ENCODE measurements around the gene ABI1. TPM values are rescaled to one million over a fixed set of nuclear protein-coding genes. Genes with fewer than 3 reads are reported as not detected.

Gene ABI1
- total RNA-seq, 6 experiments from 2014 or later = 13.4 to 25.3 (median 17.4) TPM

DNA sequence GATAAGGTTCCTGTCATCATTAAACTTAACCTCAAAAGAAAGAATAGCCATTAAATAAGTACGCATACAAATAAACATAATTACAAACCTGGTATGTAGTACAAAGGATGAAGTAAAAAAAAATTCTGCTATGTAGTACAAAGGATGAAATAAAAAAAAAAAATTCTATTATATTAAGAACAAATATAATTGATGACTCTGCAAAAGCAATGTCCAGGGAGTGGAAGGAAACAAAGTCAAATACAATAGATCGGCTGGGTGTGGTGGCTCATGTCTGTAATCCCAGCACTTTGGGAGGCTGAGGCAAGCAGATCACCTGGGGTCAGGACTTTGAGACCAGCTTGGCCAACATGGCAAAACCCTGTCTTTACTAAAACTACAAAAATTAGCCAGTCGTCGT, 56.9 kb downstream of the ABI1 start:
- TF ChIP-seq POLR2A (IDR thresholded peaks at IDR 0.05) = no peak
- TF ChIP-seq, protein P1, sequence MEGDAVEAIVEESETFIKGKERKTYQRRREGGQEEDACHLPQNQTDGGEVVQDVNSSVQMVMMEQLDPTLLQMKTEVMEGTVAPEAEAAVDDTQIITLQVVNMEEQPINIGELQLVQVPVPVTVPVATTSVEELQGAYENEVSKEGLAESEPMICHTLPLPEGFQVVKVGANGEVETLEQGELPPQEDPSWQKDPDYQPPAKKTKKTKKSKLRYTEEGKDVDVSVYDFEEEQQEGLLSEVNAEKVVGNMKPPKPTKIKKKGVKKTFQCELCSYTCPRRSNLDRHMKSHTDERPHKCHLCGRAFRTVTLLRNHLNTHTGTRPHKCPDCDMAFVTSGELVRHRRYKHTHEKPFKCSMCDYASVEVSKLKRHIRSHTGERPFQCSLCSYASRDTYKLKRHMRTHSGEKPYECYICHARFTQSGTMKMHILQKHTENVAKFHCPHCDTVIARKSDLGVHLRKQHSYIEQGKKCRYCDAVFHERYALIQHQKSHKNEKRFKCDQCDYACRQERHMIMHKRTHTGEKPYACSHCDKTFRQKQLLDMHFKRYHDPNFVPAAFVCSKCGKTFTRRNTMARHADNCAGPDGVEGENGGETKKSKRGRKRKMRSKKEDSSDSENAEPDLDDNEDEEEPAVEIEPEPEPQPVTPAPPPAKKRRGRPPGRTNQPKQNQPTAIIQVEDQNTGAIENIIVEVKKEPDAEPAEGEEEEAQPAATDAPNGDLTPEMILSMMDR (IDR thresholded peaks at IDR 0.05) = no peak
- Histone ChIP-seq H3K4me3 (no peak overlapping the region), H3K36me3 (no peaks in the 10 kb centered on the region), H3K27ac (no peak overlapping the region), H3K27me3 (no peaks in the 10 kb centered on the region), H3K9me3 (no peaks in the 10 kb centered on the region), H3K4me1 (peaks cover 0 to 25% (median 0%) of the 10 kb centered on the region in 4 donors)
- no peak for ATAC-seq
- intact Hi-C loops (cut with DNase I) = no loop called here
- no peak for DNase-seq
- 88% methylated on average over 3 of the region's 4 CpGs for WGBS (ENCODE audit: insufficient coverage, low coverage, low lambda C conversion rate, missing lambda C conversion rate)

DNA sequence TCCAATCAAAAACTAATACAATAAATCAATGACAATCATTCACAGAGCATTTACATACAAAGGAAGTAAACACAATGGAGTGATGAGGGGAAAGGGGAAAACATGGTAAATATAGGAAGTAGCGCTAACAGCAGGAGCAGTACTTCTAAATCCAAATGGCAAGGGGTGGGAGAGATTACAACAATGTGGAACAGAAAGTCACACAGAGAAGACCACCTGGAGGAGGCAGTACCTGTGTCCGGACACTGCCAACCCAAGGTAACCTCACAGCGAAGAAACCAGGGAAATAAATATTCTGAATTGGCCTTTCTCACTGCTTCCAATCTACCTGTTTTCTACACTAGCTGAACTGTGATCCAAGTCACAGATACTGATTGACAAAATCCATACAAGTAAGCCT, 58.2 kb downstream of the ABI1 start:
- no peak overlapping the region for H3K4me3 ChIP-seq
- intact Hi-C loops (cut with DNase I) = no loop called here
- ATAC-seq (no peak), DNase-seq (no peak)
- TF ChIP-seq POLR2A (IDR thresholded peaks at IDR 0.05) = no peak
- TF ChIP-seq, protein P1 (IDR thresholded peaks at IDR 0.05) = no peak
- no peaks in the 10 kb centered on the region for H3K36me3 ChIP-seq
- 100% methylated on average over 1 of the region's 3 CpGs for WGBS (ENCODE audit: insufficient coverage, low coverage, low lambda C conversion rate, missing lambda C conversion rate)
- no peaks in the 10 kb centered on the region for H3K9me3 ChIP-seq
- no peak overlapping the region for H3K27ac ChIP-seq
- no peaks in the 10 kb centered on the region for H3K27me3 ChIP-seq
- peaks cover 0 to 21% (median 0%) of the 10 kb centered on the region in 4 donors for H3K4me1 ChIP-seq

DNA sequence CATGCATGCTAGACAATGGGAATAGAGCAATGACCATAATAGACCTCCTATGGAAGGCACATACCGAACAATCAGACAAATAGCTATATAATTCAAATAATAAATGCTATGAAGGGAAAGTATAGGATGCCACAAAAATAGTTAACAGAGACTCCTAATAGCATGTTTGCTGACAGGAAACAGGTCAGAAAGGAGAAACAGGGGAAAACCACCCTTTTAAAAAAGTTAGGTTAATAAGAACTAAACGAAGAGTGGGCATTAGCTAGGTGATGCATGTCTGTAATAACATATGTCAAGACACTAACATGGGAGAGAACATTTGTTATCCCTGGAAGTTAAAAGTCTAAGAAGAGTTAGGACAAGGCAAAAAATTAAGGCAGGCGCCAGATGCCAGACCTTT, 58.9 kb downstream of the ABI1 start:
- Histone ChIP-seq H3K27me3 (no peaks in the 10 kb centered on the region), H3K27ac (no peak overlapping the region), H3K4me1 (peaks cover 0 to 21% (median 0%) of the 10 kb centered on the region in 4 donors), H3K36me3 (no peaks in the 10 kb centered on the region), H3K9me3 (no peaks in the 10 kb centered on the region), H3K4me3 (no peak overlapping the region)
- DNase-seq (no peak), ATAC-seq (no peak)
- 73% methylated on average over 3 of the region's 3 CpGs for WGBS (ENCODE audit: insufficient coverage, low coverage, low lambda C conversion rate, missing lambda C conversion rate)
- intact Hi-C loops (cut with DNase I) = no loop called here
- TF ChIP-seq, protein P1 (IDR thresholded peaks at IDR 0.05) = no peak
- no peak for TF ChIP-seq POLR2A (IDR thresholded peaks at IDR 0.05)

DNA sequence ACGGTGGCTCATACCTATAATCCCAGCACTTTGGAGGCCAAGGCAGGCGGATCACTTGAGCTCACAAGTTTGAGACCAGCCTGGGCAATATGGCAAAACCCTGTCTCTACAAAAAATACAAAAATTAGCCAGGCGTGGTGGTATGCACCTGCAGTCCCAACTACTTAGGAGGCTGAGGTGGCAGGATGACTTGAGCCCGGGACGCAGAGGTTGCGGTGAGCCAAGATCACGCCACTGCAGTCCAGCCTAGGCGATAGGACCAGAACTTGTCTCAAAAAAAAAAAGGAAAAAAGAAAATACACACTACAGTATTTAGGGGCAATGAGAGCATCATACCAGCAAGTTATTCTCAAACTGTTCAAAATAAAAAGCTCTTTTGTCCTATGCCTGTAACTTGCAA, 59.5 kb downstream of the ABI1 start:
- peaks cover 0 to 20% (median 0%) of the 10 kb centered on the region in 4 donors for H3K4me1 ChIP-seq
- H3K9me3 ChIP-seq = no peaks in the 10 kb centered on the region
- TF ChIP-seq, protein P1 (IDR thresholded peaks at IDR 0.05) = no peak
- ATAC-seq (no peak), DNase-seq (no peak)
- intact Hi-C loops (cut with DNase I) = no loop called here
- no peak overlapping the region for H3K27ac ChIP-seq
- WGBS (ENCODE audit: insufficient coverage, low coverage, low lambda C conversion rate, missing lambda C conversion rate) = 97% methylated on average over 8 of the region's 8 CpGs
- no peak overlapping the region for H3K4me3 ChIP-seq
- no peaks in the 10 kb centered on the region for H3K27me3 ChIP-seq
- no peaks in the 10 kb centered on the region for H3K36me3 ChIP-seq

DNA sequence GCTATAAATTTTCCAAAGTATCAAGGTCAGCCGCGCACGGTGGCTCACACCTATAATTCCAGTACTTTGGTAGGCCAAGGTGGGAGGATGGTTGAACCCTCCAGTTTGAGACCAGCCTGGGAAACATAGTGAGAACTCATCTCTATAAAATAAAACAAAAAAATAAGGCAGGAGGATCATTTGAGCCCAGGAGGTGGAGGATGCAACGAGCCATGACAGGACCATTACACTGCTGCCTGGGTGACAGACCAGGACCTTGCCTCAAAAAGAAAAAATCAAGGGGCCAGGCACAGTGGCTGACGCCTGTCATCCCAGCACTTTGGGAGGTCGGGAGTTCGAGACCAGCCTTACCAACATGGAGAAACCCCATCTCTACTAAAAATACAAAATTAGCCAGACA, 60.3 kb downstream of the ABI1 start:
- Histone ChIP-seq H3K4me1 (peaks cover 0 to 12% (median 0%) of the 10 kb centered on the region in 4 donors), H3K4me3 (no peak overlapping the region), H3K36me3 (no peaks in the 10 kb centered on the region), H3K9me3 (peaks cover 0 to 3% (median 0%) of the 10 kb centered on the region in 4 donors), H3K27me3 (no peaks in the 10 kb centered on the region), H3K27ac (no peak overlapping the region)
- DNase-seq = no peak
- intact Hi-C loops (cut with DNase I) = no loop called here
- ATAC-seq = no peak
- 86% methylated on average over 3 of the region's 7 CpGs for WGBS (ENCODE audit: insufficient coverage, low coverage, low lambda C conversion rate, missing lambda C conversion rate)
- no peak for TF ChIP-seq POLR2A (IDR thresholded peaks at IDR 0.05)
- TF ChIP-seq, protein P1 (IDR thresholded peaks at IDR 0.05) = no peak
